ENCODE data around the gene CCDC141. TPM values are rescaled to one million over a fixed set of nuclear protein-coding genes. Genes with fewer than 3 reads are reported as not detected.

The CCDC141 gene
- total RNA-seq, 1 donor from 2014 or later = 1.2 TPM

DNA sequence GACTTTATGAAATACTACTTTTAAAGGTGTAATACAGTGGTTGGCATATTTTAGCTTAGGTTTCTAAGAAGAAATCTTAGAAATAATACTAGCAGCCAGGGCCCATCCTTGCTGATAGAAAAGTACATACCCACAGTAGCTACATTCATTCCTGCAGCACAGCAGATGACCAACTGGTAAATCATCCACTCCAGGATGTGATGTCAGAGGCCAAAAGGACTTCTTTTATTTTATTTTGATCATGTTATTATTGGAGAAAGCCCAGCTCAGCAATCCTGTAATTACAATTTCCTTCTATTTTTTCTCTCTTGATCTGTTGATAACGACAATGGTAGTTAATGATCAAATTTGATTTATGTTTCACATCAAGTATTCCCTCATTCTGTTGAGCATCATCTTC lies 224.8 kb downstream of the CCDC141 start:
- TF ChIP-seq, protein P1, sequence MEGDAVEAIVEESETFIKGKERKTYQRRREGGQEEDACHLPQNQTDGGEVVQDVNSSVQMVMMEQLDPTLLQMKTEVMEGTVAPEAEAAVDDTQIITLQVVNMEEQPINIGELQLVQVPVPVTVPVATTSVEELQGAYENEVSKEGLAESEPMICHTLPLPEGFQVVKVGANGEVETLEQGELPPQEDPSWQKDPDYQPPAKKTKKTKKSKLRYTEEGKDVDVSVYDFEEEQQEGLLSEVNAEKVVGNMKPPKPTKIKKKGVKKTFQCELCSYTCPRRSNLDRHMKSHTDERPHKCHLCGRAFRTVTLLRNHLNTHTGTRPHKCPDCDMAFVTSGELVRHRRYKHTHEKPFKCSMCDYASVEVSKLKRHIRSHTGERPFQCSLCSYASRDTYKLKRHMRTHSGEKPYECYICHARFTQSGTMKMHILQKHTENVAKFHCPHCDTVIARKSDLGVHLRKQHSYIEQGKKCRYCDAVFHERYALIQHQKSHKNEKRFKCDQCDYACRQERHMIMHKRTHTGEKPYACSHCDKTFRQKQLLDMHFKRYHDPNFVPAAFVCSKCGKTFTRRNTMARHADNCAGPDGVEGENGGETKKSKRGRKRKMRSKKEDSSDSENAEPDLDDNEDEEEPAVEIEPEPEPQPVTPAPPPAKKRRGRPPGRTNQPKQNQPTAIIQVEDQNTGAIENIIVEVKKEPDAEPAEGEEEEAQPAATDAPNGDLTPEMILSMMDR (IDR thresholded peaks at IDR 0.05; ENCODE audit: unreplicated experiment) = no peak
- H3K36me3 Mint-ChIP-seq = no peaks in the 10 kb centered on the region
- H3K4me1 Mint-ChIP-seq = peaks cover 8% of the 10 kb centered on the region
- peaks cover 8% of the 10 kb centered on the region for H3K9me3 Mint-ChIP-seq
- DNase-seq (ENCODE audit: low spot score in 2 of 2, unreplicated experiment in 2 of 2) = no peak
- H3K27me3 Mint-ChIP-seq (ENCODE audit: low read depth) = peaks cover 3% of the 10 kb centered on the region
- H3K27ac Mint-ChIP-seq = no peak overlapping the region
- H3K4me3 Mint-ChIP-seq = no peak overlapping the region

DNA sequence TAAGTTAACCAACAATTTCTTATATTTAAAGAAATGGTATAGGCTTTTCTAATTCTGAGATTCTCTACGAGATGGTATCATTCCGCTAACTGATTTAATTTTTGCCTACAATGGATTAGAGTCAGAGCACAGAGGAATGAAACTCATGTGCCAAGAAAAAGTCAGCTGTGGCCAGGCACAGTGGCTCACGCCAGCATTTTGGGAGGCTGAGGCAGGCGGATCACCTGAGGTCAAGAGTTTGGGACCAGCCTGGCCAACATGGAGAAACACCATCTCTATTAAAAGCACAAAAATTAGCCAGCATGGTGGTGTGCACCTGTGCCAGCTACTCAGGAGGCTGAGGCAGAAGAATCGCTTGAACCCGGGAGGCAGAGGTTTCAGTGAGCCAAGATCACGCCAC lies 225.8 kb downstream of the CCDC141 start:
- TF ChIP-seq, protein P1 (IDR thresholded peaks at IDR 0.05; ENCODE audit: unreplicated experiment) = no peak
- no peak overlapping the region for H3K4me3 Mint-ChIP-seq
- peaks cover 2% of the 10 kb centered on the region for H3K27me3 Mint-ChIP-seq (ENCODE audit: low read depth)
- no peak overlapping the region for H3K27ac Mint-ChIP-seq
- peaks cover 13% of the 10 kb centered on the region for H3K4me1 Mint-ChIP-seq
- no peak for DNase-seq (ENCODE audit: low spot score in 2 of 2, unreplicated experiment in 2 of 2)
- no peaks in the 10 kb centered on the region for H3K36me3 Mint-ChIP-seq
- H3K9me3 Mint-ChIP-seq = peaks cover 8% of the 10 kb centered on the region

DNA sequence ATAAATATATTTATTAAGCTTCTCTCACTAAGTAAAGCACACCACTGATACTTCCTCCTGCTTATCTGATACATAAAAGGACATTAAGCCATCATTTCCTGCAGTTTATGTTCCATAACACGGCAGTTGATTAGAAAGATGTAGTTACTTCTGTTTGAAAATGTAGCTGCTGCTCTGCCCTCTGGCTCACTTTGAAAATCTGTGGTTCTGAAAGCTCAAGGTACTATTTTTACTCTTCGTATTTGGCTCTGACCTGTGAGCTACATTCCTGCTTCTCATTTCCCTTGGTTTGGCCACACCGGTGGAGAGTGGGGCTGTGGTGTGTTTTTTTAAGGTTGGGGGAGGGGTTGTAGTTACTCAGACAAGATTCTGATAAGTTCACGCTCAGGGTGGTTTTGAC lies 229.9 kb downstream of the CCDC141 start:
- H3K4me1 Mint-ChIP-seq = peaks cover 10% of the 10 kb centered on the region
- H3K4me3 Mint-ChIP-seq = no peak overlapping the region
- no peaks in the 10 kb centered on the region for H3K36me3 Mint-ChIP-seq
- peak overlapping the region; percentile 14 for H3K27ac Mint-ChIP-seq
- no peak for DNase-seq (ENCODE audit: low spot score in 2 of 2, unreplicated experiment in 2 of 2)
- TF ChIP-seq, protein P1 (IDR thresholded peaks at IDR 0.05; ENCODE audit: unreplicated experiment) = no peak
- H3K27me3 Mint-ChIP-seq (ENCODE audit: low read depth) = no peaks in the 10 kb centered on the region
- H3K9me3 Mint-ChIP-seq = no peaks in the 10 kb centered on the region

- H3K9me3 Mint-ChIP-seq = no peaks in the 10 kb centered on the region
- no peak for DNase-seq (ENCODE audit: low spot score in 2 of 2, unreplicated experiment in 2 of 2)
- no peak overlapping the region for H3K27ac Mint-ChIP-seq
- H3K4me3 Mint-ChIP-seq = no peak overlapping the region
- peaks cover 10% of the 10 kb centered on the region for H3K4me1 Mint-ChIP-seq
- no peaks in the 10 kb centered on the region for H3K27me3 Mint-ChIP-seq (ENCODE audit: low read depth)
- H3K36me3 Mint-ChIP-seq = no peaks in the 10 kb centered on the region
- TF ChIP-seq, protein P1 (IDR thresholded peaks at IDR 0.05; ENCODE audit: unreplicated experiment) = no peak
These were observed 230.6 kb downstream of the CCDC141 start for GRCh38 chr2:178819147-178819875.

GRCh38 chr2:178811901-178812300 lies 238.0 kb downstream of the CCDC141 start:
- no peak overlapping the region for H3K4me3 Mint-ChIP-seq
- TF ChIP-seq, protein P1 (IDR thresholded peaks at IDR 0.05; ENCODE audit: unreplicated experiment) = no peak
- no peak for DNase-seq (ENCODE audit: low spot score in 2 of 2, unreplicated experiment in 2 of 2)

More at GRCh38 chr2:178811901-178812300, 238.0 kb downstream of the CCDC141 start:
- Mint-ChIP-seq H3K9me3 (no peaks in the 10 kb centered on the region), H3K27me3 (ENCODE audit: low read depth) (no peaks in the 10 kb centered on the region), H3K4me1 (no peaks in the 10 kb centered on the region), H3K36me3 (no peaks in the 10 kb centered on the region), H3K27ac (no peak overlapping the region)

Measured in mesothelial cell of epicardium (in vitro differentiated cells).